HG02623 (cell line): ENCODE data around the gene VWF.

Experiments used
- ATAC-seq: cut with Tn5 transposase; IDR thresholded peaks from one replicate; pipeline ENCODE4 v1.9.1; 2021; ENCODE audit warnings: moderate library complexity; ENCODE audit not compliant: unreplicated experiment

VWF gene

GRCh38 chr12:5960783-5961182, 163.7 kb downstream of the VWF start:
- no peak for ATAC-seq

DNA sequence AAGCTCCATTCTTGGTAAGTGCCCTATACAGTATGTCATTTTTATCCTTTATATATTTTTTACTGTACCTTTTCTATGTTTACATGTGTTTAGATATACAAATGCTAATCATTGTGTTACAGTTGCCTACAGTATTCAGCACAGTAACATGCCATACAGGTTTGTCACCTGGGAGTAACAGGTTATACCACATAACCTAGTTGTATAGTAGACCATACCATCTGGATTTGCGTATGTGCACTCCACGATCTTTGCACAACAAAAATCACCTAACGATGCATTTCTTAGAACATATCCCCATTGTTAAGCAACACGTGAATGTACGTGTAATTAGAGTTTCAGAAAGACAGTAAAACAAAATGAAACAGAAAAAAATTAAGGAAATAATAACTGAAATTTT, 167.5 kb downstream of the VWF start:
- no peak for ATAC-seq

DNA sequence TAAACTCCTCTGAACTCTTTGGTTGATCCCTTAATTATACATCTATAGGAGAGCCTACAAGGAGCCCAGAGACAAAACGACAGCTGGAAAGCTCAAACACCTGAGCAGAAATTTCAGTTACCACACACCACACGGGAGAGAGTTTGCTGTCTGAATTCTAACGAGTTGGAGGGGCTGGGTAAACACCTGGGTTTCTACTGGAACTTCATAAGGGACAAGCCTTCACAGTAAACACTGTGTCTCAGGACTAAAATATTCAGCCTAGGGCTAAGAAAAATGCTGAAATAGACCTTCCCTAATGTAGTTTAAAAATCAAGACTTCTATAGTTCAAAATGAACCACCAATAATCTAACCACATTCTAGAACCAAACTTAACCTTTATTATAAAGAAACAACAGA, 169.8 kb downstream of the VWF start:
- ATAC-seq: no peak

GRCh38 chr12:5953835-5954586, 170.5 kb downstream of the VWF start:
- ATAC-seq: no peak

DNA sequence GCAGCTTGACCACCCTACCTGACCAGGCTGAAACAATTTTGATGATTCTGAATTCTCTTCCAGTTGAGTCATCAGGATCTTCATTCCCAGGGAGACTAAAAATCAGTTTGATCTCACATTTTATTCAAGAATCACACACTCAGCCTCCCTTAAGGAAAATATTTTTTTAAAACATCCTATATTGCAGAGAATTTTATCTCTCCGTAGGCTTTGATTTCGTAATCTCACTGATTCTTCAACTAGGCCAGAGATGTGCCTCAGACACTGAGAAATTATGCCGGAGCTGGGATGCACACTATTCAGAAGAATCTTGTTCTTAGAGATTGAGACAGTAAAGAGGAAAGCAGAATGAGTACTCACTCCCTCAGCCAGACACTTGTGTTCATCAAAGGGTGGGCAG, 172.4 kb downstream of the VWF start:
- ATAC-seq: no peak

DNA sequence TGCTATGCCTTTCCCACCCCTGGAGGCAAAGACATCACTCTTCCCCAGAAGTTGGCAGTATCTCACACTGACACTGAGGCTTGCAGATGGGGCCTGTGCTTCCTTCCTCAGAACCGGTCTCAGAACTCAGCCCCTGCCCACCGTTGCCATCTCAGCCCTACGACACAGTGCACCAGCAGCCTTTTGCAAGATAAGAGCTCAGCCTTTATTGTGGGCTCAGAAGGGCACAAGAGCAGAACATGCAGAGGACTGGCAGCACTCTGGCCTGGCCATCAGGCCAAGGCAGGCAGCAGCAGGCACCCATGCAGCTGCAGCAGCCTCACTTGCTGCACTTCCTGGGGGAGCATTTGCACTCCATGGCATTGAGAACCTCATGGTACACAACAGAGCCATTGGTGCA, 175.8 kb downstream of the VWF start:
- no peak for ATAC-seq

DNA sequence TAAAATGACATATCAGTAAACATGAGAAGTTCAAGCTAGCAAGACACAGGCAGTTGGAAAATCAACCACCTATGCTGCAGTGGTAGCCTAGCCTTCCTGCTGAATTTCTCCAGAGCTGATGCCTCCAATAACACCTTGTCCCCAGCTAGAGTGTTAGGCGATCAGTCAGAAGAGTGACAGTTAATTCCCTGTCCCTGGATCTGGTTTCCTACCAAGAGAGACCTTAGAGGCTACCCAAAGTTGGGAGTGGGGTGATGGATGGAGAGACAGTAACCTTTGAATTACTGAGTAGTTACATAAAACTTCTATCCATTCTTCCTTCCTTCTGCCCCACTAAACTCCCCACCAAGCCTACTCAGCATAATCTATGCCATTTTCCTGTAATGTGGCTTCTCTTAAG, 177.5 kb downstream of the VWF start:
- ATAC-seq: no peak

- no peak for ATAC-seq
Observed at GRCh38 chr12:5946388-5946787, 178.1 kb downstream of the VWF start.

GRCh38 chr12:5945071-5946008, 179.1 kb downstream of the VWF start, which contains the start of gene ANO2:
ANO2 (minus strand) TSS chr12:5945259; CDS start chr12:5945217, 42 bp downstream.
- no peak for ATAC-seq

DNA sequence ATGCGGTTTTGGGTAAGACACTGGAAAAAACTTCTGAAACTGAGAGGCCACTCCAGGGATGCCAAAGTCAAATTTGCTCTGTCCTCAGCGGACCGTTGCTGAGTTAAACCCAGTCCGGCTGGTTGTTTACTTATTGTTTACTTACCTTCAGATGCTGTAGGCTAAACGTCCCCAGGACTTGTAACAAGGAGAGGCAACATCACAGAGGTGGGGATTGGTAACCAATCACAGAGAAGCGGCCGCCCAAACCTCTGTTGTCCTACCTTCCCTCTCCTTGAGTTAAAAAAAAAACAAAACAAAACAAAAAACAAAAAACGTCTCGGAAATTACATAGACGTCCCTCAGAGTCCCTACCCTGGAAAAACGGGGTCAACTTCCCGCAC, 179.8 kb downstream of the VWF start:
- no peak for ATAC-seq

- ATAC-seq: no peak
Observed at GRCh38 chr12:5944053-5944452, 180.4 kb downstream of the VWF start.

DNA sequence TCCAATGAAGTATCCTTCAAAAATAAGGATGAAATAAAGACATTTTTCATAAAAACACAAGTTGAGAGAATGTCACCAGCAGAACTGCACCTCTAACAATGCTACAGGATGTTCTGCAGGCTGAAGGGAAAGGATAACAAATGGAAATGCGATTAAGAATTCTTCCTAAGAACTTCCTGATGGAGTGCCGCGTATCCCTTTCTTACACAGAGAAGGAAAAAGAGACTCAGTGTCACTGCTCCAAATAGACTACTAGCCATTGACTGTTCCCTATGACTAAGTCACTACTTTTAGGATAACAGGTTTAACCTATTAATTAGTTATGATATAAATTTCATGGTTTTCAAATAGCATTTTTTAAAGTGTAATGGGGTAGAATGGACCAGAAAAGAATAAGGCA, 182.6 kb downstream of the VWF start:
- no peak for ATAC-seq

DNA sequence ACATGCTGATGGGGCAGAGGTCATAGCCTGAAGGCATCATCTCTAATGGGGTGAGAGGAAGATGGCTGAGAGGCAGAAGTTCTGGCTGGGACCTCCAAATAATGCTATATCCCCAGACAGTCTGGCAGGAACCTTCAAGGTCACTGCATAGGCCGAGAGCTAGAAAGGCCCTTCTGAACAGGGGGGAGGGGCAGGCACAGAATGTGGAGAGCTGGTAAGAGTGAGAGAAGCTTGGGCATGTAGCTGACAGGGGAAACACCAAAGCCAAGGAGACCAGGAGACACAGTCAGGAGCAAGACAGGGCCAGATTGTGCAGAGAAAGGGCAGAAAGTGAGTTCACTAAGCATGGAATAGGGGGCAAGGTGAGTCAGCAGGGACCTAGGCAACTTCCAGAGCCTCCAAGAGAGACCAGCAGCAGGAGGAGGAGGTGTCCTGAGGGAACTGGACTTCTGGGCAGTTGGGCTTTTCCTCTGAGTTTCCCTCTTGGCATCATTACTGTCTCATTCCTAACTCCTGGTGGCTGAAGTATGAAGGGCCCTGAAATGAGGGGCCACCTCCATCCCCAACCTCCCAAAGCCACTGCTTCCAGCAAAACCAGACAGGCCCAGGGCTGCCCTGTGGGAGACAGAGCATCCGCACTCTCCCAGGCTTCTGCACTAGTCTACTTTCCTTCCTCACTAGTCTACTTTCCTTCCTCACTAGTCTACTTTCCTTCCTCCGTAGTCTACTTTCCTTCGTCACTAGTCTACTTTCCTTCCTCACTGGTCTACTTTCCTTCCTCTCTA, 196.5 kb downstream of the VWF start:
- ATAC-seq: no peak

DNA sequence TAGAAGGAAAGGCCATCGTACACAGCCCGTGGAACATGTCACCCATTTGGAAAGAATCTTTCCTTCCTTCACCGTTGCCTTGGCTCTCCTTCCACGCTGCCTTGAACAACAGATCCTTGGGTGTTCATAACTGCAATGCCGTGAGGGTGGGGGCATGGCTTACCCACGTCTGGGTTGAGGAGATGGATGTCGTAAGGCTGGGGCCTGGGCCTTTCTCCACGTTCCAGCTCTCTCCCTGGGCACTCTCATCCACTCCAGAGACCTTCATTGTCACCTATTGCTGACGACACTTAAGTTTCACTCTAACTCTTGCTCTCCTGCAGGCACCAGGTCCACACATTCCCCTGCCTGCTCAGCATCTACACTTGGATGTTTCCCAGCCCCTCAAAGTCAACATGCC, 198.8 kb downstream of the VWF start:
- ATAC-seq: no peak

- ATAC-seq: no peak
Observed at GRCh38 chr12:5924342-5924741, 200.1 kb downstream of the VWF start.

DNA sequence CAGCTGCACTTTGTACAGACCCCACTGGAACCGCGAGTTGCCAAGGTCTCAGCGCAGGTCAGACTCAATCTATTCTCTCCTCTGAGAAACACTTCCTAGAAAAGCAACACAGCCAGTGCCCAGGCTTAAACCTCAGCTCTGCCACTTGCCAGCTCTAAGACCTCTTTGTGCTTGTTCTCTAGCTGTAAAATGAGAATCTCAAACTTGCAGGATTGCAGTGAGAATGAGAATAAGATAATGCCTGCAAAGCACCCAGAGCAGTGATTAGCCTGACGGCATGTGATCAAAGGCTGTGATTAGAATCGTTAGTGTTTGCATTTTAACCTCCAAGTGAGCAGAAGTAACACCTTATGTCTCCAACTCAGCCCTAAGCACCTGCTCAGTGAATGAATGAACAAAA, 200.7 kb downstream of the VWF start:
- ATAC-seq: no peak

DNA sequence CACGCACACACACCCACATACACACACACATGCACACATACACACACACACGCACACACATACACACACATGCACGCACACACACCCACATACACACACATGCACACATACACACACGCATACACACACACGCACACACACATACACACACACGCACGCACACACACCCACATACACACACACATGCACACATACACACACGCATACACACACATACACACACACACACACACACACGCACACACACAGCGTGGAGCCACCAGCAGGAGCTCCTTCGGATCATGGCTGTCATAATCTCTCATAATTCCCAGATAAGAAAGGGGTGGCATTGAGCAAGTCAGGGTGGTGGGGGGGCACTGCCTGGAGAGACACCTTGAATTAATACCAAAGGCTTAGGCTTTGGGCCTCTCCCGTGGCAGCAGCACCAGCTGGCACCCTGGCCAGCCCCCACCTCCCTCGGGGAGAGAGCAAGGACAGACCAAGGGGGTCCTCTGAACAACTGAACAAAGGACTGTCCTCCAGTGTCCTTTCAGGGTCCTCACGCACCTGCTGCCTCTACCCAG, 201.3 kb downstream of the VWF start:
- no peak for ATAC-seq

DNA sequence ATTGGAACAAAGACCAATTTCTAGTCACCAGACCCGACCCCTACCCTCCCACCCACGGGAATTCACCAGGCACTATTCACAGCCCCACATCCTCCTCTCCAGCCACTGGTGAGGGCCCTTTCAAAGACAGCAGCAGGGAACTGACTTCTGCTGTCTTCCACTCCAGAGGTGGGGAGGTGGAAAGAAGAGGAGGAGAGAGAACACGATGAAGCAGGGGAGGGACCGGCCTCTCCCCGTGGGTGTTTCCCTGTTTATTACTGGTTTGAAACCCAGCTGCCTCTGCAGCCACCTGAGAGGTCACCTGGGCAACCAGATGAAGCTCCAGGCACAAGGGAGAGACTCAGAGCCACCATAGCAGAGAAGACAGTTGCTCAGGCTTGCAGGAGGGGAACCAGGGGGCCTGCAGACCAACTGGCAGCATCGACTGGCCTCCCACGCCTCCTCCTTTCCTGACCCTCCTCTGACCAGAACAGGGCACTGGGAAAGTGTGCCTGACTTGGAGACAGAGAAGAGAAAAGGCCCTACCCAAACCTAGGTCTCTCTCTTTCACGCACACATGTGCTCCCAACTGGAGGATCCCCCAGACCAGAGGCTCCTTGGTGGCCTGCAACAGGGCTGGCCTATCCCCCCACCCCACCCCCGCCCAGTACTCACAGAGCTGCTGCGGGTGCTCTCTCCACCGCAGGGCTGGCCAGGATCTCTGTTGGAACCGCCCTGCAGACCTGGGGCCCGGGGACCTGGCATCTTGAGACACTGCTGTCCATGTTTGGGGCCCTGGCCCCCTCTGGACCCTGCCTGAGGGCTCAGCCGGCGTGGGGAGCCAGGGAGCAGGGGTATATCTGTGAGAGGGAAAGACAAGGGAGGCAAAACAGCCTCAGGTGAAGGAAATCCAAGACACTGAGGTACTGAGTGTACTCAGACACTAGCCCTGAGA, 202.2 kb downstream of the VWF start:
- no peak for ATAC-seq

DNA sequence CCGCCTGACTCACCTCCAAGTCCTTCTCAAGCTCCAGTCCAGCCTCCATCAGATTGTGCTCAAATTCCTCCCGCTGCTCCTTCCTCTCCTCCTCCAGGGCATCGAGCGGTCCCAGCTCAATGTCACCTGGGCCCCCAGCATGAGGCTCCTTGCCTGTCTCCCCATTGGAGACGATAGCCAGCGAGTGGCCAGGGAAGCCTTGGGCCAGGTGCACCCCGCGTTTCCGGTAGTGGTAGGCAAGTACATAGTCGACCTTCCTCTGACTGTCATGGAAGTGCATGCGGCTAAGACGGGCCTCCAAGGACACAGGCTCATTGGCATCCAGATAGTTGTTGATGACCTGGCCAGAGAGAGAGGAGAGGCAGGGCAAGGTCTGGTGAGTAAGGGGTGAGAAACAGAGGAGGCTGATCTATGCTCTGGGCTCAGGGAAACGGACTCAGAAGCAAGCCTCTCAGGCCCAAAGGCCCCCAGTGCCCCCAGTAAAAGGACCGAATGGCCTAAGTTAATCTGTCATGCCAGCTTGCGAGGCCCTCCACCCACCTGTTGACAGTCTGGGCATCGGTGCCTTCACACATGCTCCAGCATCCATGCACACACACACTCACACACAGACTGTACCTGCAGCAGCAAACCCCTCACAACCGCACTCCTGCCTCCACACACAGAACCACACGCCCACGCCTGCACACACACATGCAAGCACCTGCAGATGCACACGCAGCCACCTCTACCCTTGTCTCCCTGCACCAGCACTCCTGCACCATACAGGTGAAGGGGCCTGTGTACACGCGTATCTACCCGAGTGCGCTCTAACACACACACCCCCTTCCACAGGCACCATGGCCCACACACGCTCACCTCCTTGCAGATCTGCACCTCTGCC, 203.2 kb downstream of the VWF start:
- no peak for ATAC-seq
